GM19397 (cell line): ENCODE measurements around the gene NFKB1.

Experiments
- ATAC-seq: cut with Tn5 transposase; IDR thresholded peaks from one replicate; pipeline ENCODE4 v1.9.1; 2021; ENCODE audit warnings: mild to moderate bottlenecking, moderate library complexity; ENCODE audit not compliant: unreplicated experiment

NFKB1 gene

DNA sequence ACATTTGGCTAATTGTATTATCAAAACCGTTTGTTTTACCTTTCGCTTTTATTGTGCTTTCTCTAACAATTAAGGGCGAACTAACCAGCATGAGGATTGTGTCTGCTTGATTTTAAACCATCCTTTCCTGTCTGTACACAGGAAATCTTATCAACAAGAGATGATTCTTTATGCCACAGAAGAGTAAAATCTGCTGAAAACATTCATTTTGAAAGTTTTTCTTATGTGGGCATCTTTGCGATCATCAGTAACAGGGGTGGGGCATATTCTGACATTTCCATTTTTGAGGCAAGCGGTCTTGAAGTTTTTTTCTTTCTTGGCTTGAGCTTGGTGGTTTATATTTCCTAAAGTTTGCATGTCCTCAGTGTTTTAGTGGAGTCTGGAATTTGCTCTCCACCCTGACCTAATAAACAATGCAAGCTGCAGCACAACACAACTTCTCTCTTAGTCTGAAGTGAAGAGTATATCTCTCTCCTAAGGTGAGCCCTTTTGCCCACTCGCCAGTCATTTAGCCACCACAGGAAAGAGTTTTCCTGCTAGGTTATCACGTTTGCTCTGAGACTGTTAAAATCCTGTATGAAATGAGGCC is 26.6 kb downstream of the NFKB1 start:
- no peak for ATAC-seq

DNA sequence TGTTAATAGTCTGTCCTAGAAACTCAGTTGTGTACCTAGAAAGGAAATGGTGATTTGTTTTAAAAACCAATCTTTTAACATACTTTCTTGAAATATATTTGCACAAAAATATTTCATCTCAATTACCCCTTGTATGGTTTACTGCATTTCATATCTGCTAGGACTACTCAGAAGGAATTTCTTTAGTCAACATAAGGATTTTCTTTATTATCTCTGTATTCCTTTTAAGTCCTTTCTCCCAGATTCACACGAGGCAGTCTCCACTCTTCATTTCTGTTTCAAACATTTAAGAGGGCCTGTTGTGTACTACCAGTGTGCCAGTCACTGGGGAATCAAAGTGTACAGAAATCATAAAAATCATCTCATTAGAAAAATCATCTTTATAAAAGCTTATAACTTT is 28.8 kb downstream of the NFKB1 start:
- no peak for ATAC-seq

- ATAC-seq = no peak
Observed at GRCh38 chr4:102530986-102531385, 29.8 kb downstream of the NFKB1 start.

GRCh38 chr4:102531462-102531861 is 30.3 kb downstream of the NFKB1 start:
- no peak for ATAC-seq

- ATAC-seq = no peak
Observed at GRCh38 chr4:102533348-102533747, 32.2 kb downstream of the NFKB1 start.

GRCh38 chr4:102533904-102534303 is 32.7 kb downstream of the NFKB1 start:
- no peak for ATAC-seq

DNA sequence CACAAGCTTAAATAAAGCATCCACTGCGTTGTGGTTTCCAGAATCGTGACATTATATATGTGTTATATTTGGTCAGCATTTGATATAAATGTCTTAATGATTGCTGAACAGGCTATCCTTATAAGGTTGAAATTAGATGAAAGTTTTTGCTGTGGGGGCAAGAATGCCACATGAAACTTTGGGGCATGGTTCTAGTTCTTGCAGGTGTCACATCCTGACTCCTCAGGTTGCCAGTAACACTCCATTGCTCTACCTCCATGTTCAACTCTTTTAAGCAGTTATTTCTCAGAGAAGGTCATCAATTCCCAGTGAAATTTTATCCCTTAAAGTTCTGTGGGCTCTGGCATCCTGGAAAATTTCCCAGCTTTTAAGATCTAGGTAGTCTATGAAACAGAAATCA is 33.7 kb downstream of the NFKB1 start:
- no peak for ATAC-seq

- no peak for ATAC-seq
Observed at GRCh38 chr4:102535398-102536082, 34.4 kb downstream of the NFKB1 start.

DNA sequence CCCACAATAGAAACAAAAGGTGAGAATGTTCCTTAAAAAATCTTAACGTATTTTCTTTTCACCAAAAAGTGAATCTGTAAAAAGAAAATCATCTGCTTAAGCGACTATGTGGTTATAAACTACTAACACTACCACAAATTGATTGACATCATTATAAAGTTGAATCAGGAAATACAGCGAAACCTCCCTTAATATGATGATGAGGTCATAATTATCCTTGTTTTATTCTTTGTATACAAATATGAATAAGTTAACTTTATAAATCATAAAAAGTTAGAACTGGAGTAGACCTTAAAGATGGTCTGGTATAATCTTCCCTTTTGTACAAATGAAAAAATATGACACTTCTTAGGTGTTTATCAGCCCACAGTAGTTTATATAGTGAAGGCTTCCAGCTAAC is 35.6 kb downstream of the NFKB1 start:
- no peak for ATAC-seq

DNA sequence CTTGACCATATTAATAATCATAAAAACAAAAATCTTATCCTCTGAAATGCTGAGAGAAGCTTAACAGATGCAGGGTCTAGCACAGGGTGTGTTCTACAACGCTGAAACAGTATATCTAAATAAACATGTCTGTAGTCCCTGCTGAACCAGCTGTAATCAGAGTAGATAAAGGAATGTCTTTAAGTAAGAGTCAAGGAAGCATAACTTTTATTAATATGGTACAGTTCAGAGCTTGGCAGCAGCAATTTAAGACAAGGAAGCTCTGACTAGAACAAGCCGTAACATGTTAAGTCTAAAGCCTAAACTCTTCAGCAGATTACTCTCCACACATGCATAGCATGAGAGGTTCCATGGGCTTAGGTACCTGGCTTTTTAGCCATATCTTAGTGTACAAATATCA is 36.1 kb downstream of the NFKB1 start:
- no peak for ATAC-seq

GRCh38 chr4:102541697-102542096 is 40.5 kb downstream of the NFKB1 start:
- no peak for ATAC-seq

DNA sequence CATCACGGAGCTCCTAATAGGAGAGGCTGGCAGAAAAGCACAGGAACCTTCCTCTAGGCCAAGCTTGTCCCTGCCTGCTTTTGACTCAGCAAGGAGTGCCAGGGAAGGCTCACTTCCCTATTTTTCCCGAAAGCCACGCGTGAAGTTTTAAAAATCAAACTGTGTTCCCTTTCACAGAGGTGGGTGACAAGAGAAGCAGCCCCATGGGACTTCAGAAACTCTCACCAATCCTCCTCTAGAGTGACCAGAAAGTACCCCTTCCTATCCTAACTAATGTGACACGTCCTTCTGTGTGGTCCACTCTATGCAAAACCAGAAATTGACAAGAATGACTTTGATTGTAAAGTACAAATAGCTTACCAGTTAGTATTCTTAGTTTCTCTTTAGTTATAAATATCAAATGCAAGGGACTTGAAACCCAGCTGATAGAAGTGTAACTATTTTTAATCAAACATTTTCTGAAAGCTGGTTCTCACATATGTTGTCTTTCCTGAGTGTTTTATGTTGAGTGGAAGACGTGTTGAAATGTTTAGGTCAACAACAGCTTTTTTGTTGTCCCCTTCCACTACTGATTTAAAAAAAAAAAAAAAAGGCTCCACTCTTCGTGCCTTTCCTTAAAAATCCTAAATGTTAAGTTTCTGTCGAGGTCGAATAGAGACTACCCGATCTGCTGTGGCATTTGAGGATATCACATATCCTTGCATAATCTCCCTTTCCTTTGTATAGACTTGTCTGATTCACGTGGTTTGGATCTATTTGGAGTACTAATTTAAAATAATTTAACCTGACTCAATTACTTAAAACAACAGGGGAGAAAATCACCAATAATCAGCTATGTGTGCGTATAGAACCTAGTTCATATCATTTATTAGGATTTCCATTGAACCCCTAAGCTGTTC is 42.1 kb downstream of the NFKB1 start:
- ATAC-seq = peak; percentile 78

DNA sequence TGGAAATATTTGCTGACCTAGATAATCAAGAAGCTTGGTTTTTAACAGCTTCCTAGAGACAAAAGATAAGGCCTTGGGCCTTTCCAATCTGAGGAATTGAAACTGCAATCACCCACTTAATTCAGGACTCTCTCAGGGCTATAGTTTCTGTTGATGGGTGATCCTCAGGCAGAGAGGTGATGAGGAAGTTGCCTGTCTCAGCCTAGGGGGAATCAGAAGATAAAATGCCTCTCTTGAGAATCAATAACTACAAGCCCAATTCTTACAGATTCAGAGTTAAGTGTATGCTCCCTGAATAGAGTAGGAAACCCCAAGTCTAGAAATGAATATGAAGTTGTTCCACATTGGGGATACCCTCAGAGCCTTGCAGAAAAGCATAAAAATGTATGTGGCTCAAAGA is 45.5 kb downstream of the NFKB1 start:
- no peak for ATAC-seq

DNA sequence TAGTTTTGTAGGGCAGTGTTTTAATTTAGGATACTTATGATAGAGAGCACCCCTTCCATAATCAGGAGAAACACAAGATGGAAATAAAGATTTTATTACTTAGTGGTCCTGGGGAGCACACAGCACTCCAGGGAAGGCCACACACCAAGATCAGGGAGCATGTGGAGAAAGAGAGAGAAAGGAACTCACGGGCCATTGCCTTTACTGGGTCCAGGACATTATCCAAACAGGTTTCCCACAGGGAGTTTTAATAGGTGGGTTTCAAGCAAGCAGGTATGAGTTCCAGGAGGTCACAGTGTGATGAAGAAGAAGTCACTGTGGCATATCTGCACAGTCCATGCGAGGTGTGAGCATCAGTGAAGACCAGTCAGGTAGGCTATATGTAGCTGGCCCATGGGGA is 46.8 kb downstream of the NFKB1 start:
- ATAC-seq = no peak

DNA sequence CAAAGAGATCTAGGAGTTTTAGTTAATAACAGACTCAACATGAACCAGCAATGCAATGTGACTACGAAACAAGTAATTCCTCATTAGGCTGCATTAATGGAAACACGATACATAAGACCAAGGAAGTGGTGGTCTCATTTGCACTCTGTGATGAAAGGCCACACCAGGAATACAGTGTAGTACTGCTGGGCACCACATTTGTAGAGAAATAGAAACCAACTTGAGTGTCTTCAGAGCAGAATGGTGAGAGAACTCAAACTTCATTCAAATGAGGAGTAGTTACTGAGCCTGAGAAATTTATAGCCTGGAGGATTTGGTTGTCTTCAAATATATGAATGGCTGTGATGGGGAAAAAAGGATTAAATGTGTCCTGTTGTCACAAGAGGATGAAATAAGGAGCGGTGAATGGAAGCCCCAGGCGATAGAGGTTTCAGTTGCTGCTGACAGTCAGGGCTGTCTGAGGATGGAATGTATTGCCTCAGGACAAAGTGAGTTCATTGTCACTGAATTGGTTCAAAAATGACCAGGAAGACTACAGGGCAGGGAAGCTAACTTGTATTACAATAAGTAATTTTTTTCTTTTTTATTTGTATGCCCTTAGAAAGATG is 50.9 kb downstream of the NFKB1 start:
- ATAC-seq = no peak

GRCh38 chr4:102552781-102553180 is 51.6 kb downstream of the NFKB1 start:
- ATAC-seq = no peak

DNA sequence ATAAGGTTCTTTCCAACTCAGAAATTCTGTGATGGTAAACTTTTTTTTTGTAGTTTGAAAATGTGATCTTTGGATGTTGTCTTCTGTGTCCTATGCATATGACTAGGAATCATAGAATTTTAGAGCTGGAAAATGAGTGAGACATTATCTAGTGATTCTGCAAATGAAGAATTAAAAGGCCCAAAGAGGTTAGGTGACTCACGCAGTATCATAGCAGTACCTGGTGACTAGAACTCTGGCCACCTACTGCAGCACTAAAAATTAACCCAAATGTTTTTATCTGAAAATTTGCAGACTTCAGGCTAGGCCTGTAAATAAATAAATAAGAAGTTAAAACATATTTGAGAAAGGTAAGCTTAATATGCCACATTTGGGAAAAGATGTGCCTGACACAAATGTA is 52.8 kb downstream of the NFKB1 start:
- ATAC-seq = no peak

DNA sequence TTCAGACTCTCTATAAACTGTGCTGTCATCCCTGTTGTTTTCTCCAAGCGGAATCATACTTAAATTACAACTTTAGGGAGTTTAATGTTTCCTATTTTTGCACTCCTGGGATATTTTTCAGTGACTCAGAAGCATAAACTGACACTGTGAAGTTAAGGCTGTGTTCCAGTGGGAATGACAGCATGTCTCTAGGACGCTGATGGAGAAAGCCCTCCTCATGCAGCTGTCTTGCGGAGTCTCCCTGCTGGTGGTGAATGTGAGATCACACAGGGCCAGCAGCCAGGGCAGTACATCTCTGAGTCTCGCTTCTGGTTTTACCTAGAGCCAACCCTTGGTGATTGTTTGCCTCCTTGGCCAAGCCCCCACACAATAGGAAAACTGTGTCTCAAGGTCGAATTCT is 53.3 kb downstream of the NFKB1 start:
- ATAC-seq = no peak

- no peak for ATAC-seq
Observed at GRCh38 chr4:102554992-102555391, 53.8 kb downstream of the NFKB1 start.

- ATAC-seq = no peak
Observed at GRCh38 chr4:102557636-102558035, 56.5 kb downstream of the NFKB1 start.

DNA sequence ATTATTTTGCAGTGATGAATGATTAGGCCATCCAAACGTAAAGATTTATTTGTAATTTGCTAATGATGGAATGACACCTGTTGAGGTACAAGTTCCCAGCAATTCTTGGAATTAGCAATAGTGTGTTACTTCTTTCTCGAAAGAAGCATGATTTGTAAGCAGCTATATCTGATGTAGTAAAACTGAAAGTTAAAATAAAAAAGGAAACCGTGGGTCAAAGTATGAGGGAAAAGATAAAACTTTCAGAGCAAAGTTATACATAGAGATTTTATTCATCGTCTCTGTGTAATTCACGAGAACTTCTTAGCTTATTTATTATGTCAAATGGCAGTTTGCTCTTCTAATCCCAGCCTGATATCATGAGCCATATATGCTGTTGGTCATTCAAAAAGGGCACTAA is 59.0 kb downstream of the NFKB1 start:
- ATAC-seq = no peak
